NCI-H1105 treated with DMSO at 0.1 percent for 48 hours (cell line): ENCODE measurements around the gene PCDHGA1.
"Not testable (repeated sequence)": the region's sequence is repeated elsewhere in the genome, so short reads cannot be mapped to it uniquely, and the experiment has no call there.

Source experiments
- DNase-seq: peaks from one replicate; lab custom pipeline; 2025; lab: John Stamatoyannopoulos, UW

PCDHGA1 gene

DNA sequence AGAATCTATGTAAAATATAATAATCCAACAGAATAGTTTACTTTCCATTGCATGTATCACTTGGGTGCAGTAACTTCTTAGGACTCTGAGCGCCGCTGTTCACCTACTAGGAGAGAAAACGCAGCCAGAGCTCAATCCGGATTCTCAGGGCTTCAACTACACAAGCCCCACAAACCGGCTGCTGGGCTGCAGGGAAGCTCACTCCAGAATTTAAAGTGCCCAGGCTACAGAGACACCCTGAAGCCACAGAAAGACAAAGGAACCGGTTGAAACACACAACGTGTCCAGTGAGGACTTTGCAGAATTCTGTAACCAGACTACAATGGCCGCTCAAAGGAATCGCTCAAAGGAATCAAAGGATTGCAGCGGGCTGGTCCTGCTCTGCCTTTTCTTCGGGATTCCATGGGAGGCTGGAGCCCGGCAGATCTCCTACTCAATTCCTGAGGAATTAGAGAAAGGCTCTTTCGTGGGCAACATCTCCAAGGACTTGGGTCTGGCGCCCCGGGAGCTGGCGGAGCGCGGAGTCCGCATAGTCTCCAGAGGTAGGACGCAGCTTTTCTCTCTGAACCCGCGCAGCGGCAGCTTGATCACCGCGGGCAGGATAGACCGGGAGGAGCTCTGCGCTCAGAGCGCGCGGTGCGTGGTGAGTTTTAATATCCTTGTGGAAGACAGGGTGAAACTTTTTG, 82.7 kb downstream of the PCDHGA1 start, which contains the start of gene PCDHGA10:
Gene PCDHGA10 (plus strand): TSS at position 134 of the 686 bp plus-strand sequence. CDS start 189 bp downstream, at position 323.
- DNase-seq: no peak

DNA sequence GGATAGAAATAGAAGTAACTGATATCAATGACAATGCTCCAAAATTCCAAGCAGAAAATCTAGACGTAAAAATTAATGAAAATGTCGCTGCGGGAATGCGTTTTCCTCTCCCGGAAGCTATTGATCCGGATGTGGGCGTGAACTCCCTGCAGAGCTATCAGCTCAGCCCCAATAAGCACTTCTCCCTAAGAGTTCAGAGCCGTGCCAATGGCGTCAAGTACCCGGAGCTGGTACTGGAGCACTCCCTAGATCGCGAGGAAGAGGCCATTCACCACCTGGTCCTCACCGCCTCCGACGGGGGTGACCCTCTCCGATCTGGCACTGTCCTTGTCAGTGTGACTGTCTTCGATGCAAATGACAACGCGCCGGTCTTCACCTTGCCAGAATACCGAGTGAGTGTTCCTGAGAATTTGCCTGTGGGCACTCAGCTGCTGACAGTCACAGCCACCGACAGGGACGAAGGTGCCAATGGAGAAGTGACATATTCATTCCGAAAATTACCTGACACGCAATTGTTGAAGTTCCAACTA, 83.3 kb downstream of the PCDHGA1 start:
- DNase-seq: no peak

DNA sequence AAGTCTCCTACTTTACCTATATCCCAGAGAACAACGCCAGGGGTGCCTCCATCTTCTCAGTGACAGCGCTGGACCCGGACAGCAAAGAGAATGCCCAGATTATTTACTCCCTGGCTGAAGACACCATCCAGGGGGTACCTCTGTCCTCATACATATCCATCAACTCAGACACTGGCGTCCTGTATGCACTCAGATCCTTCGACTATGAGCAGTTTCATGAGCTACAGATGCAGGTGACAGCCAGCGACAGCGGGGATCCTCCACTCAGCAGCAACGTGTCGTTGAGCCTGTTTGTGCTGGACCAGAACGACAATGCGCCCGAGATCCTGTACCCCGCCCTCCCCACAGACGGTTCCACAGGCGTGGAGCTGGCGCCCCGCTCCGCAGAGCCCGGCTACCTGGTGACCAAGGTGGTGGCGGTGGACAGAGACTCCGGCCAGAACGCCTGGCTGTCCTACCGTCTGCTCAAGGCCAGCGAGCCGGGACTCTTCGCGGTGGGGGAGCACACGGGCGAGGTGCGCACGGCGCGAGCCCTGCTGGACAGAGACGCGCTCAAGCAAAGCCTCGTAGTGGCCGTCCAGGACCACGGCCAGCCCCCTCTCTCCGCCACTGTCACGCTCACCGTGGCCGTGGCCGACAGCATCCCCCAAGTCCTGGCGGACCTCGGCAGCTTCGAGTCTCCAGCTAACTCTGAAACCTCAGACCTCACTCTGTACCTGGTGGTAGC, 84.4 kb downstream of the PCDHGA1 start:
- DNase-seq: not testable (repeated sequence)

DNA sequence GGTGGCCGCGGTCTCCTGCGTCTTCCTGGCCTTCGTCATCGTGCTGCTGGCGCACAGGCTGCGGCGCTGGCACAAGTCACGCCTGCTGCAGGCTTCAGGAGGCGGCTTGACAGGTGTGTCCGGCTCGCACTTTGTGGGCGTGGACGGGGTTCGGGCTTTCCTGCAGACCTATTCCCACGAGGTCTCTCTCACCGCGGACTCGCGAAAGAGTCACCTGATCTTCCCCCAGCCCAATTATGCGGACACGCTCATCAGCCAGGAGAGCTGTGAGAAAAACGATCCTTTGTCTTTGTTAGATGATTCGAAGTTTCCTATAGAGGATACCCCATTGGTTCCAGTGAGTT, 84.9 kb downstream of the PCDHGA1 start:
- DNase-seq: not testable (repeated sequence)

DNA sequence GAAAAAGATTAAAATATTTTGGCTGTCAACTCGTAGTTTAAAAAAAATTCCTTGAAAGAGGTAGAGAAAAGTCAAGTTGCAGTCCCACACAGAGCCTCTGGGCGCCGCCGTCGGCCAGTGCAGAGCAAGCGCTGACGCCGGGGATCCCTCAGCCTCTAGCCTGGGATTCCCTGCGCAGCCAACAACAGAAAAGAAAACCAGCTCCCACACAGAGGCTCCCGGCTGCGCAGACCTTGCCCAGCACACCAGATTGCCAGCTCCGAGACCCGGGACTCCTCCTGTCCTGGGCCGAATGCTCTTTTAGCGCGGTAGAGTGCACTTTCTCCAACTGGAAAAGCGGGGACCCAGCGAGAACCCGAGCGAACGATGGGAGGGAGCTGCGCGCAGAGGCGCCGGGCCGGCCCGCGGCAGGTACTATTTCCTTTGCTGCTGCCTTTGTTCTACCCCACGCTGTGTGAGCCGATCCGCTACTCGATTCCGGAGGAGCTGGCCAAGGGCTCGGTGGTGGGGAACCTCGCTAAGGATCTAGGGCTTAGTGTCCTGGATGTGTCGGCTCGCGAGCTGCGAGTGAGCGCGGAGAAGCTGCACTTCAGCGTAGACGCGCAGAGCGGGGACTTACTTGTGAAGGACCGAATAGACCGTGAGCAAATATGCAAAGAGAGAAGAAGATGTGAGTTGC, 87.3 kb downstream of the PCDHGA1 start, which contains the start of gene PCDHGB7:
Gene PCDHGB7 (plus strand): TSS at position 184 of the 679 bp plus-strand sequence. CDS start 183 bp downstream, at position 367.
- DNase-seq: peak; percentile 69

DNA sequence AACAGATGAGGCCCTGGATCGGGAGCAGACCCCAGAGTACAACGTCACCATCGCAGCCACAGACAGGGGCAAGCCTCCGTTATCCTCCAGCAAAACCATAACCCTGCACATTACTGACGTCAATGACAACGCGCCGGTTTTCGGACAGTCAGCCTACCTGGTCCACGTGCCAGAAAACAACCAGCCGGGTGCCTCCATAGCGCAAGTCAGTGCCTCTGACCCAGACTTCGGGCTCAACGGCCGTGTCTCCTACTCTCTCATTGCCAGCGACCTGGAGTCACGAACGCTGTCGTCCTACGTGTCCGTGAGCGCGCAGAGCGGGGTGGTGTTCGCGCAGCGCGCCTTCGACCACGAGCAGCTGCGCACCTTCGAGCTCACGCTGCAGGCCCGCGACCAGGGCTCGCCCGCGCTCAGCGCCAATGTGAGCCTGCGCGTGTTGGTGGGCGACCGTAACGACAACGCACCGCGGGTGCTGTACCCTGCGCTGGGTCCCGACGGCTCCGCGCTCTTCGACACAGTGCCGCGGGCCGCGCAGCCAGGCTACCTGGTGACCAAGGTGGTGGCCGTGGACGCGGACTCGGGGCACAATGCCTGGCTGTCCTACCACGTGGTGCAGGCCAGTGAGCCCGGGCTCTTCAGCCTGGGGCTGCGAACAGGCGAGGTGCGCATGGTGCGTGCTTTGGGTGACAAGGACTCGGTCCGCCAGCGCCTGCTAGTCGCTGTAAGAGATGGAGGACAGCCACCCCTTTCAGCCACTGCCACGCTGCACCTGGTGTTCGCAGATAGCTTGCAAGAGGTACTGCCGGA, 89.0 kb downstream of the PCDHGA1 start:
- no peak for DNase-seq

DNA sequence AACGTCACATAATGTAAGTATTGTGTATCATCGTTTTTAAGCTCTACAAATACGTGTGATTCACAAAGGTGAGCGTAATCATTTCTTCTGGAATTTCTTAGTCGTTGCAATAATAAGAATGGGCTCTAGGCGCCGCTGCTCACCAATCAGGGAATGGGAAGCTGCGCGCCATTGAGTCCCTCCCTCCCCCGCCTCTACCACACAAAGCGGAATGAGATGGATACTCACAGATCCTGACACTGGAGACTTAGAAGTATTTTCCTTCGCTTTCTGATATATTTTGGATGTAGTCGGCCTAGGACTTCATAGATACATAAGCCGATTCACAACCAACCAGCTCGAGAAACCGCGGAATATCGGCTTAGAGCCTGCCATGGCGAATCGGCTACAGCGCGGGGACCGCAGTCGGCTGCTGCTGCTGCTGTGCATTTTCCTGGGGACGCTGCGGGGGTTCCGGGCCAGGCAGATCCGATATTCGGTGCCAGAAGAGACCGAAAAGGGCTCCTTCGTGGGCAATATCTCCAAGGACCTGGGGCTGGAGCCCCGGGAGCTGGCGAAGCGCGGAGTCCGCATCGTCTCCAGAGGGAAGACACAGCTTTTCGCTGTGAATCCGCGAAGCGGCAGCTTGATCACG, 90.7 kb downstream of the PCDHGA1 start, which contains the start of gene PCDHGA11:
Gene PCDHGA11 (plus strand): TSS at position 197 of the 634 bp plus-strand sequence. CDS start 177 bp downstream, at position 374.
- DNase-seq: no peak

DNA sequence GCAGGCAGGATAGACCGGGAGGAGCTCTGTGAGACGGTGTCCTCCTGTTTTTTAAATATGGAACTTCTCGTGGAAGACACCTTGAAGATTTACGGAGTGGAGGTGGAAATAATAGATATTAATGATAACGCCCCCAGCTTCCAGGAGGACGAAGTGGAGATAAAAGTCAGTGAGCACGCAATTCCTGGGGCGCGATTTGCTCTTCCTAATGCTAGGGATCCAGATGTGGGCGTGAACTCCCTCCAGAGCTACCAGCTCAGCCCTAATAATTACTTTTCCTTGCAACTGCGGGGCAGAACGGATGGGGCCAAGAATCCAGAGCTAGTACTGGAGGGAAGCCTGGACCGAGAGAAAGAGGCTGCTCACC, 91.2 kb downstream of the PCDHGA1 start:
- DNase-seq: no peak

DNA sequence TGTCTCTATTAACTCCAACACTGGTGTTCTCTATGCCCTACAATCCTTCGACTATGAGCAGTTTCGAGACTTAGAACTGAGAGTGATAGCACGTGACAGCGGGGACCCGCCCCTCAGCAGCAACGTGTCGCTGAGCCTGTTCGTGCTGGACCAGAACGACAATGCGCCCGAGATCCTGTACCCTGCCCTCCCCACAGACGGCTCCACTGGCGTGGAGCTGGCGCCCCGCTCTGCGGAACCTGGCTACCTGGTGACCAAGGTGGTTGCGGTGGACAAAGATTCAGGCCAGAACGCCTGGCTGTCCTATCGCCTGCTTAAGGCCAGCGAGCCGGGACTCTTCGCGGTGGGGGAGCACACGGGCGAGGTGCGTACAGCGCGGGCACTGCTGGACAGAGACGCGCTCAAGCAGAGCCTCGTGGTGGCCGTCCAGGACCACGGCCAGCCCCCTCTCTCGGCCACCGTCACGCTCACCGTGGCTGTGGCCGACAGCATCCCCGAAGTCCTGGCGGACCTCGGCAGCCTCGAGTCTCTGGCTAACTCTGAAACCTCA, 92.5 kb downstream of the PCDHGA1 start:
- no peak for DNase-seq

DNA sequence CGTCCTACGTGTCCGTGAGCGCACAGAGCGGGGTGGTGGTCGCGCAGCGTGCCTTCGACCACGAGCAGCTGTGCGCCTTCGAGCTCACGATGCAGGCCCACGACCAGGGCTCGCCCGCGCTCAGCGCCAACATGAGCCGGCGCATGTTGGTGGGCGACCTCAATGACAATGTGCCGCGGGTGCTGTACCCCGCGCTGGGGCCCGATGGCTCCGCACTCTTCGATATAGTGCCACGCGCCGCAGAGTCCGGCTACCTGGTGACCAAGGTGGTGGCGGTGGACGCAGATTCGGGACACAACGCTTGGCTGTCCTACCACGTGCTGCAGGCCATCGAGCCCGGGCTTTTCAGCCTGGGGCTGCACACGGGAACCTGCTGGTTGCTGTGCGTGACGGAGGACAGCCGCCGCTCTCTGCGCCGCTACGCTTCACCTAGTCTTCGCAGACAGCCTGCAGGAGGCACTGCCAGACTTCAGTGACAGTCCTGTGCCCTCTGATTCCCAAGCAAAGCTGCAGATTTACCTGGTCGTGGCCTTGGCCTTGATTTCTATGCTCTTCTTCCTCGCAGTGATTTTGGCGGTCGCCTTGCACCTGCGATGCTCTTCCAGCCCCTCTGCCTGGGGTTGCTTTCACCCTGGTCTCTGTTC, 97.6 kb downstream of the PCDHGA1 start:
- DNase-seq: no peak

DNA sequence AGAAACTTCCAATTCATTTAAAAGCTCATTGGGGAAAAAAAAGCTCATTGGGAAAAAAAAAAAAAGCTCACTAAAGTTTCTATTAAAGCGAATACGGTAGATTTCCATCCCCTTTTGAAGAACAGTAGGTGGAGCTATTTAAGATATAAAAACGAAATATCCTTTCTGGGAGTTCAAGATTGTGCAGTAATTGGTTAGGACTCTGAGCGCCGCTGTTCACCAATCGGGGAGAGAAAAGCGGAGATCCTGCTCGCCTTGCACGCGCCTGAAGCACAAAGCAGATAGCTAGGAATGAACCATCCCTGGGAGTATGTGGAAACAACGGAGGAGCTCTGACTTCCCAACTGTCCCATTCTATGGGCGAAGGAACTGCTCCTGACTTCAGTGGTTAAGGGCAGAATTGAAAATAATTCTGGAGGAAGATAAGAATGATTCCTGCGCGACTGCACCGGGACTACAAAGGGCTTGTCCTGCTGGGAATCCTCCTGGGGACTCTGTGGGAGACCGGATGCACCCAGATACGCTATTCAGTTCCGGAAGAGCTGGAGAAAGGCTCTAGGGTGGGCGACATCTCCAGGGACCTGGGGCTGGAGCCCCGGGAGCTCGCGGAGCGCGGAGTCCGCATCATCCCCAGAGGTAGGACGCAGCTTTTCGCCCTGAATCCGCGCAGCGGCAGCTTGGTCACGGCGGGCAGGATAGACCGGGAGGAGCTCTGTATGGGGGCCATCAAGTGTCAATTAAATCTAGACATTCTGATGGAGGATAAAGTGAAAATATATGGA, 100.2 kb downstream of the PCDHGA1 start, which contains the start of gene PCDHGA12:
Gene PCDHGA12 (plus strand): TSS at position 176 of the 782 bp plus-strand sequence. CDS start 253 bp downstream, at position 429.
- no peak for DNase-seq

DNA sequence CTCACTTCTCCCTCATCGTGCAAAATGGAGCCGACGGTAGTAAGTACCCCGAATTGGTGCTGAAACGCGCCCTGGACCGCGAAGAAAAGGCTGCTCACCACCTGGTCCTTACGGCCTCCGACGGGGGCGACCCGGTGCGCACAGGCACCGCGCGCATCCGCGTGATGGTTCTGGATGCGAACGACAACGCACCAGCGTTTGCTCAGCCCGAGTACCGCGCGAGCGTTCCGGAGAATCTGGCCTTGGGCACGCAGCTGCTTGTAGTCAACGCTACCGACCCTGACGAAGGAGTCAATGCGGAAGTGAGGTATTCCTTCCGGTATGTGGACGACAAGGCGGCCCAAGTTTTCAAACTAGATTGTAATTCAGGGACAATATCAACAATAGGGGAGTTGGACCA, 101.0 kb downstream of the PCDHGA1 start:
- no peak for DNase-seq

DNA sequence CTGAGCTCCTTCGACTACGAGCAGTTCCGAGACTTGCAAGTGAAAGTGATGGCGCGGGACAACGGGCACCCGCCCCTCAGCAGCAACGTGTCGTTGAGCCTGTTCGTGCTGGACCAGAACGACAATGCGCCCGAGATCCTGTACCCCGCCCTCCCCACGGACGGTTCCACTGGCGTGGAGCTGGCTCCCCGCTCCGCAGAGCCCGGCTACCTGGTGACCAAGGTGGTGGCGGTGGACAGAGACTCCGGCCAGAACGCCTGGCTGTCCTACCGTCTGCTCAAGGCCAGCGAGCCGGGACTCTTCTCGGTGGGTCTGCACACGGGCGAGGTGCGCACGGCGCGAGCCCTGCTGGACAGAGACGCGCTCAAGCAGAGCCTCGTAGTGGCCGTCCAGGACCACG, 102.0 kb downstream of the PCDHGA1 start:
- DNase-seq: not testable (repeated sequence)

DNA sequence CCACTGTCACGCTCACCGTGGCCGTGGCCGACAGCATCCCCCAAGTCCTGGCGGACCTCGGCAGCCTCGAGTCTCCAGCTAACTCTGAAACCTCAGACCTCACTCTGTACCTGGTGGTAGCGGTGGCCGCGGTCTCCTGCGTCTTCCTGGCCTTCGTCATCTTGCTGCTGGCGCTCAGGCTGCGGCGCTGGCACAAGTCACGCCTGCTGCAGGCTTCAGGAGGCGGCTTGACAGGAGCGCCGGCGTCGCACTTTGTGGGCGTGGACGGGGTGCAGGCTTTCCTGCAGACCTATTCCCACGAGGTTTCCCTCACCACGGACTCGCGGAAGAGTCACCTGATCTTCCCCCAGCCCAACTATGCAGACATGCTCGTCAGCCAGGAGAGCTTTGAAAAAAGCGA, 102.4 kb downstream of the PCDHGA1 start:
- not testable (repeated sequence) for DNase-seq

DNA sequence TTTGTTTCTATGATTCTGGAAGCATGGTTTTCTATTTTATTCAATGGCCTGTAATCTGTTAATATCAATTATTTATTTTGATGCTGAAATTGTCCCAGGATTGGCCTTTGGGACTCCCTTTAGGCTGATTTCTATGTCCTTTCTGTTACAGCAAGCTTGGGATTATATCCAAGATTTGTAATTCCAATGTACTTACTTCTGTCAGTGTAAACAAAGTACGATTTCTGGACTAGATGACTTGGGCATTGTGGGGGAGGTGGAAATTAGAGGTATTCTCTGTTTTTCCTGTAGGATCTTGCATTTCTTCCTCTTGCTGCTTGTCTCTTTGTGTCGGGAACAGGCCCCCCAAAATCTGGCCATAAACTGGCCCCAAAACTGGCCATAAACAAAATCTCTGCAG, 103.7 kb downstream of the PCDHGA1 start:
- DNase-seq: no peak

DNA sequence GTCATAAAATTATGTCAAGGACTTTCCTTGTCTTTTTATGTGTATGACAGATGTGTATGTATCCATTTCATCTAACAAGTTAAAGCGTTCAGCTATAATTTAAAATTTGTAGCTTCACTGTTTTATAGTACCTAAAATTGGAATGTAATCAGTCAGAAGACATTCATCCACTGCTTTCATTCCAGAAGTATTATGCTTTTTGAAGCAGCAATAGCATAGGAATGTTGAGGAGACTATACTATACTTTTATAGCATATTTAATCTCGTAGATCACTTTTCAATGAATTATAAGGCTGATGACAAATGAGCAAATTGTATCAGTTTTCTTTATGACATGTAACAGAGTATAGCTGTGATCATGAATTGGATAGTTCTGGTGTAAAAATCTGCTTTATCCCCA, 106.9 kb downstream of the PCDHGA1 start:
- no peak for DNase-seq

DNA sequence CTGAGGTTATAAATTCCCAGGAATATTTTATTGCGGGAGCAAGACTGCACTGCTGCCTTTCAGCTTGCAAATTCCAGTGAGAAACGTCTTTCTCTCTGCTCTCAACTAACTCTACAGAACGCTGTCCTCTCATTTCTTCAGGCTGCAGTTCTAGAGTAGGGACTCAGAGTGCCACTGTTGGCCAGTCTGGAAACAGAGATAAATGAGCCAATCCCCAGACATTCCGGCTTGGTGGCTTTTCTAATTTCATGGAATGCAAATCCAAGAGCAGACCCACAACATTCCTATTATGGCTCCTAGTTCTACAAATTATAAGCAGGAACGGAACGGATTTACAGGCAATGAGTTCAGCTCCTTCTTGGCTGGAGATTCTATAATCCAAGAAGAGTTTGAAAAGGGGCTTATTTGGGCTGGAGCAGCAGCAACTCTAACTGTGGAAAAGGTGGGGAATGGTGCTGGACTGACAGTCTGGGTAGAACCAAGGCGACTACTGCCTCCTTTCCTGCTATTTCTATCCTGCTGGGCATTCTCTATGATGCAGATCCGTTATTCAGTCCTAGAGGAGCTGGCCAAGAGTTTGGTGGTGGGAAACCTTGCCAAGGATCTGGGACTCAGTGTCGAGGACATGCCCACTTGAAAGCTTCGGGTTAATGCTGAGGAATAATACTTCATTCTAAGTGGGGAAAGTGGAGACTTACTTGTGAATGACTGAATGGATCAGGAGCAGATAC, 109.3 kb downstream of the PCDHGA1 start:
- no peak for DNase-seq

DNA sequence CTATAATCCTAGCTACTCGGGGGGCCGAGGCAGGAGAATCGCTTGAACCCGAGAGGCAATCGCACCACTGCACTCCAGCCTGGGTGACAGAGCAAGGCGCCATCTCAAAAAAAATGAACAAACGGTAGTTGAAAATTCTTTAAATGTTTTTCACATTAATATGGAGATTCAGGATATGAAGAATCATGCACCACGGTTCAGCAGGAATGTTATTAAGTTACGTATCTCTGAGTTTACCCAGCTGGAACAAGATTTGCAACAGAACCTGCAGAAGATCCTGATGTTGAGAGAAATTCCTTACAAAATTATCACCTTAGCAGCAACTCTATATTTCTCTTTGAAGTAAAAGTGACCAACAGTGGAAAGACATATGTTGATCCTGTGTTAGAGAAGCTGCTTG, 110.0 kb downstream of the PCDHGA1 start:
- DNase-seq: no peak
